B cell (primary cell): ENCODE data around the gene LATS2. TPM values are rescaled to one million over a fixed set of nuclear protein-coding genes. Genes with fewer than 3 reads are reported as not detected.

Source experiments
- ATAC-seq: fragments of 200-7000 bp; cut with Tn5 transposase; one replicate; pipeline ENCODE4 v1.10.0; 2021; ENCODE audit warnings: low read depth, mild to moderate bottlenecking, moderate number of reproducible peaks, moderate library complexity
- CTCF ChIA-PET: fragments of 350-600 bp; sonication (Branson Sonifier 250); formaldehyde crosslinking; loops from one replicate; lab custom pipeline; 2021; ENCODE audit warnings: antibody characterized with exemption, inconsistent platforms; lab: Charles Lee
- POLR2A ChIA-PET: fragments of 350-600 bp; sonication (Branson Sonifier 250); formaldehyde crosslinking; loops from one replicate; lab custom pipeline; 2021; ENCODE audit warnings: antibody characterized with exemption; lab: Charles Lee
- DNase-seq: peaks from one replicate; pipeline ENCODE4 v3.0.0; 2013
- H2AFZ ChIP-seq: 2 replicates; pipeline ENCODE4 v1.6.1; 2012; ENCODE audit warnings: mild to moderate bottlenecking, low read depth, low read length; ENCODE audit not compliant: insufficient read depth, poor library complexity, severe bottlenecking
- H3K27ac ChIP-seq, 2 donors: 1 replicate in 1 of 2; 2 replicates in 1 of 2; pipeline ENCODE4 v1.5.1; 2012 to 2013; ENCODE audit warnings: low read length in 2 of 2, mild to moderate bottlenecking in 2 of 2, moderate library complexity in 1 of 2
- H3K27me3 ChIP-seq, 4 experiments: fragments of 200-600 bp in 1 of 4; sonication (generic) in 1 of 4; replicated peaks in 1 of 4; 1 replicate in 2 of 4; 2 replicates in 2 of 4; pipeline versions ENCODE4 v1.6.1 to v1.7.0; 2013 to 2016; ENCODE audit warnings: low read length in 3 of 4, mild to moderate bottlenecking in 2 of 4, mixed read lengths in 1 of 4, moderate library complexity in 1 of 4; ENCODE audit not compliant: insufficient read depth in 4 of 4, control insufficient read depth in 3 of 4; ENCODE audit errors: control extremely low read depth in 1 of 4
- H3K36me3 ChIP-seq, 2 experiments: replicated peaks in 1 of 2; 1 replicate in 1 of 2; 2 replicates in 1 of 2; pipeline versions ENCODE4 v1.6.1 to v1.7.1; 2013; ENCODE audit warnings: low read length in 1 of 2; ENCODE audit not compliant: insufficient read depth in 2 of 2, control insufficient read depth in 1 of 2; ENCODE audit errors: control extremely low read depth in 1 of 2, extremely low read depth in 1 of 2
- H3K4me1 ChIP-seq, 2 donors: fragments of 200-600 bp in 1 of 2; sonication (generic) in 1 of 2; 1 replicate in 1 of 2; 2 replicates in 1 of 2; pipeline versions ENCODE4 v1.5.1 to v1.6.1; 2013 to 2017; ENCODE audit warnings: low read length in 2 of 2; ENCODE audit not compliant: control insufficient read depth in 2 of 2, insufficient read depth in 2 of 2
- H3K4me2 ChIP-seq: replicated peaks from 2 replicates; pipeline ENCODE3; 2012; ENCODE audit warnings: mild to moderate bottlenecking, low read depth, low read length; ENCODE audit not compliant: poor library complexity, severe bottlenecking
- H3K4me3 ChIP-seq, 5 experiments: fragments of 200-600 bp in 1 of 5; sonication (generic) in 1 of 5; 1 replicate in 3 of 5; 2 replicates in 2 of 5; pipeline versions ENCODE4 v1.5.1 to v1.7.0; 2011 to 2016; ENCODE audit warnings: low read length in 4 of 5, mild to moderate bottlenecking in 4 of 5, low read depth in 2 of 5, control low read depth in 1 of 5, moderate library complexity in 1 of 5; ENCODE audit not compliant: insufficient read depth in 1 of 5; ENCODE audit errors: control extremely low read depth in 1 of 5, extremely low read depth in 1 of 5
- H3K79me2 ChIP-seq: fragments of 200-600 bp; sonication (generic); one replicate; pipeline ENCODE4 v1.6.0; 2016; ENCODE audit warnings: low read length; ENCODE audit not compliant: control insufficient read depth, insufficient read depth
- H3K9ac ChIP-seq: fragments of 200-600 bp; sonication (generic); 2 replicates; pipeline ENCODE4 v1.6.1; 2017; ENCODE audit warnings: mild to moderate bottlenecking, low read length, moderate library complexity
- H3K9me3 ChIP-seq, 3 donors: one replicate each; pipeline versions ENCODE4 v1.6.1 to v1.7.1; 2013; ENCODE audit warnings: low read length in 2 of 3; ENCODE audit not compliant: control insufficient read depth in 2 of 3, insufficient read depth in 1 of 3; ENCODE audit errors: control extremely low read depth in 1 of 3
- H4K20me1 ChIP-seq: 2 replicates; pipeline ENCODE4 v1.6.0; 2012; ENCODE audit warnings: mild to moderate bottlenecking, low read length; ENCODE audit not compliant: insufficient read depth, control insufficient read depth, poor library complexity, severe bottlenecking
- H3K27ac Mint-ChIP-seq: one replicate; pipeline ENCODE4 v1.8.0; 2021; ENCODE audit warnings: mixed read lengths
- H3K27me3 Mint-ChIP-seq: one replicate; pipeline ENCODE4 v1.8.0; 2021; ENCODE audit warnings: mixed read lengths
- H3K4me1 Mint-ChIP-seq: one replicate; pipeline ENCODE4 v1.8.0; 2021; ENCODE audit warnings: mixed read lengths
- H3K4me3 Mint-ChIP-seq: one replicate; pipeline ENCODE4 v1.8.0; 2021; ENCODE audit warnings: mixed read lengths
- H3K9me3 Mint-ChIP-seq: one replicate; pipeline ENCODE4 v1.8.0; 2022; ENCODE audit warnings: mixed read lengths; ENCODE audit not compliant: insufficient read depth
- CTCF ChIP-seq: fragments of 200-600 bp; IDR thresholded peaks from one replicate; pipeline ENCODE4 v1.8.0; 2022; ENCODE audit warnings: antibody characterized with exemption, mild to moderate bottlenecking
- EZH2 ChIP-seq: IDR thresholded peaks from 2 replicates; pipeline ENCODE4 v1.6.1; 2012; ENCODE audit warnings: borderline replicate concordance, low read depth, mild to moderate bottlenecking, moderate library complexity, low read length; ENCODE audit not compliant: insufficient read depth, poor library complexity, severe bottlenecking
- WGBS: methylation state at CpG from one replicate; pipeline ENCODE4 v1.1.5; 2013; ENCODE audit warnings: missing lambda C conversion rate; ENCODE audit not compliant: insufficient coverage; 5-methylcytosine and 5-hydroxymethylcytosine counted together
- intact Hi-C: fragments of 100-400 bp; cut with micrococcal nuclease; formaldehyde crosslinking; loops from one replicate; pipeline ENCODE4 v1.10.0; 2022
- polyA plus RNA-seq: library from polyadenylated mRNA; depleted of rRNA; stranded (reverse); fragments of >200 nt; gene quantifications from 2 replicates; pipeline ENCODE4 v1.2.3, GENCODE V29; 2012
- total RNA-seq, 2 donors: library from RNA; stranded (reverse); fragments of 120-200 nt in 1 of 2; gene quantifications; 1 replicate in 1 of 2; 2 replicates in 1 of 2; pipeline versions ENCODE4 v1.2.3 to v1.2.4, GENCODE V29; 2013 to 2022

LATS2 gene
- total and polyA plus RNA-seq, 2 donors (not counting 1 experiment from before 2014, with no cell fraction given): 1.9 to 2.7 TPM

GRCh38 chr13:20994441-20994821 lies 67.0 kb downstream of the LATS2 start:
- no peak overlapping the region for H3K9ac ChIP-seq
- H3K4me3 ChIP-seq: no peak overlapping the region
- no peak overlapping the region for H2AFZ ChIP-seq
- DNase-seq (no peak), ATAC-seq (no peak)
- Mint-ChIP-seq H3K4me3 (no peak overlapping the region), H3K4me1 (no peaks in the 10 kb centered on the region), H3K27me3 (no peaks in the 10 kb centered on the region), H3K27ac (no peak overlapping the region), H3K9me3 (no peaks in the 10 kb centered on the region)
- H3K36me3 ChIP-seq: no peaks in the 10 kb centered on the region
- CTCF ChIA-PET: no interaction called here
- peaks cover 0 to 4% (median 0%) of the 10 kb centered on the region in 3 donors for H3K9me3 ChIP-seq
- intact Hi-C loops: no loop called here
- H3K79me2 ChIP-seq: no peaks in the 10 kb centered on the region
- no peak for TF ChIP-seq CTCF
- TF ChIP-seq EZH2: no peak
- no peaks in the 10 kb centered on the region for H4K20me1 ChIP-seq
- H3K4me1 ChIP-seq: no peaks in the 10 kb centered on the region
- no peaks in the 10 kb centered on the region for H3K27me3 ChIP-seq
- POLR2A ChIA-PET: no interaction called here
- no peak overlapping the region for H3K27ac ChIP-seq
- WGBS: 98% methylated on average over 7 of the region's 7 CpGs
- H3K4me2 ChIP-seq: no peak overlapping the region

GRCh38 chr13:20993661-20994440 lies 67.5 kb downstream of the LATS2 start:
- no peak overlapping the region for H3K4me3 ChIP-seq
- intact Hi-C loops: no loop called here
- H3K4me1 ChIP-seq: no peaks in the 10 kb centered on the region
- no peaks in the 10 kb centered on the region for H3K27me3 ChIP-seq
- H3K9ac ChIP-seq: no peak overlapping the region
- CTCF ChIA-PET: no interaction called here
- no peak overlapping the region for H2AFZ ChIP-seq
- H3K9me3 ChIP-seq: peaks cover 0 to 7% (median 0%) of the 10 kb centered on the region in 3 donors
- no peak for DNase-seq
- no peak for ATAC-seq
- H3K4me2 ChIP-seq: no peak overlapping the region
- no peak overlapping the region for H3K27ac Mint-ChIP-seq
- no peaks in the 10 kb centered on the region for H3K9me3 Mint-ChIP-seq
- H4K20me1 ChIP-seq: no peaks in the 10 kb centered on the region
- H3K4me1 Mint-ChIP-seq: no peaks in the 10 kb centered on the region
- H3K27me3 Mint-ChIP-seq: no peaks in the 10 kb centered on the region
- no peaks in the 10 kb centered on the region for H3K79me2 ChIP-seq
- H3K4me3 Mint-ChIP-seq: no peak overlapping the region
- no peak overlapping the region for H3K27ac ChIP-seq
- WGBS: 92% methylated on average over 11 of the region's 13 CpGs
- TF ChIP-seq EZH2: no peak
- no peak for TF ChIP-seq CTCF
- no peaks in the 10 kb centered on the region for H3K36me3 ChIP-seq
- POLR2A ChIA-PET: no interaction called here
